GM23338 (cell line): ENCODE measurements around the gene SMOC2. TPM values are rescaled to one million over a fixed set of nuclear protein-coding genes. Genes with fewer than 3 reads are reported as not detected.
A peak's percentile ranks its signal among the peaks of the same experiment; 100 is the strongest.

ENCODE experiments used
- ATAC-seq: fragments of 200-7000 bp; cut with Tn5 transposase; 3 replicates; pipeline ENCODE4 v1.9.1; 2020
- DNase-seq: peaks from one replicate; pipeline ENCODE4 v3.0.0-alpha.2; 2015; ENCODE audit warnings: low spot score
- H2AFZ ChIP-seq: fragments of 200-600 bp; sonication (generic); 2 replicates; pipeline ENCODE4 v1.8.0; 2016; ENCODE audit warnings: antibody characterized with exemption, mild to moderate bottlenecking, moderate library complexity
- H3F3A ChIP-seq: fragments of 200-600 bp; sonication (generic); replicated peaks from 2 replicates; pipeline ENCODE4 v1.8.0; 2017; ENCODE audit warnings: antibody characterized with exemption, mixed run types, low read depth
- H3K27ac ChIP-seq: fragments of 200-600 bp; sonication (generic); 2 replicates; pipeline ENCODE4 v1.6.1; 2016; ENCODE audit warnings: low read depth
- H3K27me3 ChIP-seq: fragments of 200-600 bp; sonication (generic); 2 replicates; pipeline ENCODE4 v1.8.0; 2016; ENCODE audit warnings: mild to moderate bottlenecking, mixed run types, moderate library complexity; ENCODE audit not compliant: insufficient read depth
- H3K36me3 ChIP-seq: fragments of 200-600 bp; sonication (generic); 2 replicates; pipeline ENCODE4 v1.8.0; 2016; ENCODE audit warnings: mild to moderate bottlenecking; ENCODE audit not compliant: insufficient read depth
- H3K4me1 ChIP-seq: fragments of 200-600 bp; sonication (generic); 2 replicates; pipeline ENCODE4 v1.8.0; 2016; ENCODE audit warnings: mild to moderate bottlenecking, moderate library complexity; ENCODE audit not compliant: insufficient read depth
- H3K4me2 ChIP-seq: fragments of 200-600 bp; sonication (generic); 2 replicates; pipeline ENCODE4 v1.7.1; 2017; ENCODE audit warnings: mixed run types
- H3K4me3 ChIP-seq: fragments of 200-600 bp; sonication (generic); 2 replicates; pipeline ENCODE4 v1.6.1; 2016; ENCODE audit warnings: mixed run types
- H3K79me2 ChIP-seq: fragments of 200-600 bp; sonication (generic); replicated peaks from 2 replicates; pipeline ENCODE4 v1.8.0; 2017; ENCODE audit warnings: mild to moderate bottlenecking; ENCODE audit not compliant: insufficient read depth
- H3K9me2 ChIP-seq: fragments of 200-600 bp; sonication (generic); 2 replicates; pipeline ENCODE4 v1.8.0; 2017; ENCODE audit not compliant: insufficient read depth
- H4K20me1 ChIP-seq: fragments of 200-600 bp; sonication (generic); replicated peaks from 2 replicates; pipeline ENCODE4 v1.8.0; 2017; ENCODE audit warnings: mild to moderate bottlenecking; ENCODE audit not compliant: insufficient read depth
- H3K27ac Mint-ChIP-seq: 2 replicates; pipeline ENCODE4 v1.8.0; 2020; ENCODE audit warnings: inconsistent platforms, mild to moderate bottlenecking, moderate library complexity, mixed read lengths
- H3K27me3 Mint-ChIP-seq: 3 replicates; pipeline ENCODE4 v1.8.0; 2022; ENCODE audit warnings: low read depth, mild to moderate bottlenecking, moderate library complexity, mixed read lengths, inconsistent platforms; ENCODE audit not compliant: insufficient read depth, poor library complexity
- H3K36me3 Mint-ChIP-seq: 3 replicates; pipeline ENCODE4 v1.8.0; 2021; ENCODE audit warnings: low read depth, mild to moderate bottlenecking, inconsistent platforms, moderate library complexity, mixed read lengths
- H3K4me1 Mint-ChIP-seq: 3 replicates; pipeline ENCODE4 v1.8.0; 2020; ENCODE audit warnings: mild to moderate bottlenecking, inconsistent platforms, mixed read lengths
- H3K4me3 Mint-ChIP-seq: 3 replicates; pipeline ENCODE4 v1.8.0; 2021; ENCODE audit warnings: moderate library complexity, mild to moderate bottlenecking, inconsistent platforms, mixed read lengths
- H3K9me3 Mint-ChIP-seq: 3 replicates; pipeline ENCODE4 v1.8.0; 2020; ENCODE audit warnings: moderate library complexity, mild to moderate bottlenecking, inconsistent platforms, mixed read lengths
- CREB1 ChIP-seq: fragments of 250-450 bp; sonication (Bioruptor Pico); IDR thresholded peaks from 2 replicates; pipeline ENCODE4 v1.5.0; 2020; ENCODE audit warnings: low read depth, mild to moderate bottlenecking, moderate library complexity
- CTCF ChIP-seq, 2 experiments: fragments of 200-600 bp in 1 of 2; sonication (generic) in 1 of 2; conservative IDR thresholded peaks; 2 replicates each; pipeline versions ENCODE4 v1.5.1 to v1.6.1; 2016 to 2017; ENCODE audit warnings: antibody characterized with exemption in 2 of 2, low read depth in 2 of 2, mild to moderate bottlenecking in 2 of 2, moderate library complexity in 1 of 2
- ETS1 ChIP-seq: IDR thresholded peaks from 2 replicates; pipeline ENCODE4 v1.6.1; 2016; ENCODE audit warnings: antibody characterized with exemption
- EZH2 ChIP-seq: fragments of 200-600 bp; sonication (generic); IDR thresholded peaks from one replicate; pipeline ENCODE4 v1.8.0; 2017; ENCODE audit warnings: antibody characterized with exemption, mild to moderate bottlenecking, low read depth; ENCODE audit not compliant: unreplicated experiment
- EZH2phosphoT487 ChIP-seq: fragments of 200-600 bp; sonication (generic); IDR thresholded peaks from one replicate; pipeline ENCODE4 v1.8.1; 2018; ENCODE audit warnings: antibody characterized with exemption; ENCODE audit not compliant: unreplicated experiment
- NANOG ChIP-seq: IDR thresholded peaks from 2 replicates; pipeline ENCODE4 v1.6.1; 2016; ENCODE audit warnings: antibody characterized with exemption, borderline replicate concordance
- POLR2AphosphoS5 ChIP-seq: IDR thresholded peaks from 2 replicates; pipeline ENCODE4 v1.6.1; 2016; ENCODE audit warnings: antibody characterized with exemption, low read depth
- ZNF462 ChIP-seq: fragments of 250-450 bp; sonication (Bioruptor Pico); IDR thresholded peaks from 2 replicates; pipeline ENCODE4 v1.5.0; 2020; ENCODE audit warnings: mild to moderate bottlenecking, moderate library complexity
- polyA plus RNA-seq: library from polyadenylated mRNA; unstranded; fragments of >200 nt; fragmentation: Nextera tagmentation; extraction: Ambion mirVana; gene quantifications from 2 replicates; pipeline ENCODE4 v1.2.1, GENCODE V29; 2016
- total RNA-seq: library from RNA; depleted of rRNA; stranded (reverse); fragments of >200 nt; shearing (Covaris generic); gene quantifications from 2 replicates; pipeline ENCODE4 v1.2.3, GENCODE V29; 2014

Gene SMOC2
- total and polyA plus RNA-seq, 2 experiments from 2014 or later = 4.3 to 6.5 TPM

GRCh38 chr6:168439794-168440450 is 1.1 kb upstream of the SMOC2 start (continued):
- no peak for TF ChIP-seq CTCF (conservative IDR thresholded peaks at IDR 0.05; ENCODE audit: low read depth in 2 of 2)
- TF ChIP-seq EZH2phosphoT487 = no peak
- no peak for TF ChIP-seq CREB1
- TF ChIP-seq ETS1 = no peak
- TF ChIP-seq POLR2AphosphoS5 = no peak
- TF ChIP-seq NANOG = no peak

- peak; percentile 62 for ATAC-seq
- no peak overlapping the region for H3K27ac Mint-ChIP-seq
- peaks cover 43% of the 10 kb centered on the region for H3K27me3 Mint-ChIP-seq
Measured at GRCh38 chr6:168441434-168442391, 729 bp downstream of the SMOC2 start.

More at GRCh38 chr6:168441434-168442391, 729 bp downstream of the SMOC2 start:
- Mint-ChIP-seq H3K9me3 (no peaks in the 10 kb centered on the region; the same call in 2 of the 3 replicates), H3K4me3 (peak overlapping the region; percentile 63), H3K4me1 (peaks cover 48% of the 10 kb centered on the region), H3K36me3 (no peaks in the 10 kb centered on the region)
- peaks cover under 1% of the 10 kb centered on the region; the same call in 1 of the 2 replicates for H3K9me2 ChIP-seq
- H3K4me1 ChIP-seq = peaks cover 47% of the 10 kb centered on the region
- peak overlapping the region; percentile 93 for H2AFZ ChIP-seq
- H3K4me2 ChIP-seq = peak overlapping the region; percentile 94
- no peaks in the 10 kb centered on the region; the same call in 1 of the 2 replicates for H3K36me3 ChIP-seq
- no peak overlapping the region for H3K27ac ChIP-seq
- DNase-seq = peak; percentile 47
- peaks cover 9% of the 10 kb centered on the region for H3K79me2 ChIP-seq
- peak overlapping the region; percentile 68 for H3K4me3 ChIP-seq
- H3K27me3 ChIP-seq = peaks cover 53% of the 10 kb centered on the region
- no peaks in the 10 kb centered on the region for H4K20me1 ChIP-seq
- TF ChIP-seq ZNF462 (no peak), EZH2 (peak; percentile 61)
- no peaks in the 10 kb centered on the region for H3F3A ChIP-seq
